HepG2 (cell line): ENCODE results near the gene FZD8. TPM values are rescaled to one million over a fixed set of nuclear protein-coding genes. Genes with fewer than 3 reads are reported as not detected.

Source experiments
- ATAC-seq: fragments of 200-7000 bp; cut with Tn5 transposase; 3 replicates; pipeline ENCODE4 v1.9.1; 2020; ENCODE audit warnings: mild to moderate bottlenecking, moderate library complexity
- BruUV-seq: library from RNA; stranded (reverse); fragments of 400-500 nt; replicated peaks from 2 replicates; lab custom pipeline; 2021; lab: Mats Ljungman, UMichigan
- CTCF ChIA-PET: fragments of 300-600 bp; formaldehyde crosslinking; extraction: SDS; loops from one replicate; lab custom pipeline; 2021; ENCODE audit warnings: low total read pairs, inconsistent platforms, low intra/inter-chr PET ratio; lab: Yijun Ruan, JAX
- POLR2A ChIA-PET: fragments of 350-600 bp; sonication (Branson Sonifier 250); formaldehyde crosslinking; loops from one replicate; lab custom pipeline; 2020; ENCODE audit warnings: antibody characterized with exemption, inconsistent platforms; lab: Yijun Ruan, JAX
- DNase-seq: peaks from one replicate; pipeline ENCODE4 v3.0.0-alpha.2; 2015; ENCODE audit warnings: low spot score
- FAIRE-seq: peaks from 3 replicates; lab custom pipeline; 2011; peaks lifted over from hg19 to GRCh38; lab: Jason Lieb, UNC
- H2AFZ ChIP-seq: one replicate; pipeline ENCODE4 v1.6.1; 2011; ENCODE audit warnings: low read length, inconsistent platforms
- H3K27ac ChIP-seq: fragments of 300-600 bp; 3 replicates; pipeline ENCODE4 v1.8.0; 2011; ENCODE audit warnings: mixed run types, mild to moderate bottlenecking, mixed read lengths, low read length, inconsistent platforms; ENCODE audit not compliant: insufficient read depth; ENCODE audit errors: extremely low read length
- H3K27me3 ChIP-seq, 2 experiments: fragments of 200-600 bp in 1 of 2; 2 replicates in 1 of 2; 3 replicates in 1 of 2; pipeline versions ENCODE4 v1.6.0 to v1.8.0; 2011; ENCODE audit warnings: low read length in 2 of 2, mild to moderate bottlenecking in 2 of 2, moderate library complexity in 2 of 2, inconsistent platforms in 1 of 2; ENCODE audit not compliant: insufficient read depth in 2 of 2, control insufficient read depth in 1 of 2
- H3K36me3 ChIP-seq, 2 experiments: fragments of 200-600 bp in 1 of 2; replicated peaks in 1 of 2; 2 replicates in 1 of 2; 3 replicates in 1 of 2; pipeline versions ENCODE4 v1.5.1 to v1.8.0; 2011; ENCODE audit warnings: low read length in 2 of 2, inconsistent platforms in 1 of 2; ENCODE audit not compliant: insufficient read depth in 2 of 2, control insufficient read depth in 1 of 2
- H3K4me1 ChIP-seq: 2 replicates; pipeline ENCODE4 v1.5.1; 2012; ENCODE audit warnings: low read length, inconsistent platforms; ENCODE audit not compliant: insufficient read depth
- H3K4me2 ChIP-seq: 2 replicates; pipeline ENCODE4 v1.6.0; 2011; ENCODE audit warnings: low read depth, low read length, inconsistent platforms
- H3K4me3 ChIP-seq, 3 experiments: fragments of 200-600 bp in 1 of 3; sonication (generic), shearing (Covaris generic) in 1 of 3; replicated peaks in 1 of 3; 2 replicates each; pipeline ENCODE4 v1.5.1; 2011 to 2016; ENCODE audit warnings: low read length in 3 of 3, inconsistent platforms in 2 of 3, low read depth in 2 of 3, mild to moderate bottlenecking in 2 of 3, control low read depth in 1 of 3, mixed read lengths in 1 of 3; ENCODE audit not compliant: insufficient read depth in 1 of 3
- H3K79me2 ChIP-seq: one replicate; pipeline ENCODE4 v1.6.1; 2011; ENCODE audit warnings: low read length, inconsistent platforms; ENCODE audit not compliant: insufficient read depth
- H3K9ac ChIP-seq: 2 replicates; pipeline ENCODE4 v1.6.0; 2011; ENCODE audit warnings: mild to moderate bottlenecking, low read depth, low read length, inconsistent platforms; ENCODE audit not compliant: insufficient read depth
- H3K9me3 ChIP-seq: 2 replicates; pipeline ENCODE4 v1.5.1; 2012; ENCODE audit warnings: mild to moderate bottlenecking, low read length
- H4K20me1 ChIP-seq: 2 replicates; pipeline ENCODE4 v1.6.0; 2011; ENCODE audit warnings: inconsistent platforms, mild to moderate bottlenecking, low read length, moderate library complexity; ENCODE audit not compliant: insufficient read depth
- CREB1 ChIP-seq, 2 experiments: fragments of 450-650 bp in 1 of 2; IDR thresholded peaks; 2 replicates each; pipeline ENCODE4 v1.6.1; 2016 to 2017; ENCODE audit warnings: control low read depth in 1 of 2, mild to moderate bottlenecking in 1 of 2, missing compliant biosample characterization in 1 of 2, missing genetic modification characterization in 1 of 2
- GATAD2A ChIP-seq: IDR thresholded peaks from 2 replicates; pipeline ENCODE4 v1.6.1; 2016
- MYNN ChIP-seq: sonication (generic); formaldehyde crosslinking; IDR thresholded peaks from 2 replicates; pipeline ENCODE4 v1.4.0; 2020; ENCODE audit warnings: mild to moderate bottlenecking, low read depth, missing genetic modification reagents
- SNRNP70 ChIP-seq: fragments of 200-400 bp; formaldehyde crosslinking; IDR thresholded peaks from 2 replicates; pipeline ENCODE4 v1.6.1; 2017; ENCODE audit warnings: mild to moderate bottlenecking, low read depth, low read length, moderate library complexity
- SSRP1 ChIP-seq: IDR thresholded peaks from 2 replicates; pipeline ENCODE4 v1.6.1; 2016; ENCODE audit warnings: control low read depth
- TOE1 ChIP-seq: sonication (generic); formaldehyde crosslinking; IDR thresholded peaks from 2 replicates; pipeline ENCODE4 v1.4.0; 2020; ENCODE audit warnings: mild to moderate bottlenecking, missing genetic modification reagents
- USF2 ChIP-seq, 2 experiments: sonication (generic) in 1 of 2; formaldehyde crosslinking in 1 of 2; IDR thresholded peaks; 2 replicates each; pipeline versions ENCODE4 v1.5.1 to v1.6.1; 2011 to 2020; ENCODE audit warnings: borderline replicate concordance in 1 of 2, low read depth in 1 of 2, low read length in 1 of 2, mild to moderate bottlenecking in 1 of 2, missing genetic modification reagents in 1 of 2, moderate library complexity in 1 of 2
- ZBTB33 ChIP-seq: sonication (generic); formaldehyde crosslinking; IDR thresholded peaks from 2 replicates; pipeline ENCODE4 v1.4.0; 2020; ENCODE audit warnings: missing genetic modification reagents
- ZBTB7A ChIP-seq: sonication (generic); formaldehyde crosslinking; IDR thresholded peaks from 2 replicates; pipeline ENCODE4 v1.8.0; 2022; ENCODE audit warnings: mild to moderate bottlenecking, missing genetic modification reagents
- ZFAT ChIP-seq: sonication (generic); formaldehyde crosslinking; conservative IDR thresholded peaks from 2 replicates; pipeline ENCODE4 v1.8.1; 2023; ENCODE audit warnings: missing genetic modification reagents, inconsistent platforms
- ZFP82 ChIP-seq: sonication (generic); formaldehyde crosslinking; IDR thresholded peaks from 2 replicates; pipeline ENCODE4 v1.5.1; 2020; ENCODE audit warnings: mild to moderate bottlenecking, missing genetic modification reagents, borderline replicate concordance
- ZNF460 ChIP-seq: sonication (generic); formaldehyde crosslinking; IDR thresholded peaks from 2 replicates; pipeline ENCODE4 v1.5.1; 2020; ENCODE audit warnings: missing genetic modification reagents, mild to moderate bottlenecking, borderline replicate concordance
- WGBS: methylation state at CpG from one replicate; pipeline ENCODE4 v1.1.6; 2017; ENCODE audit warnings: low lambda C conversion rate; 5-methylcytosine and 5-hydroxymethylcytosine counted together
- in situ Hi-C: cut with HindIII; loops from 2 replicates; pipeline ENCODE4 v1.10.0; 2017; ENCODE audit warnings: low pct_unique_long_range_greater_than_20kb; ENCODE audit not compliant: extremely low pct_ligation_motif_present
- intact Hi-C: fragments of 100-400 bp; cut with micrococcal nuclease; formaldehyde crosslinking; loops from one replicate; pipeline ENCODE4 v1.10.0; 2022; ENCODE audit not compliant: unreplicated experiment
- polyA plus RNA-seq, 8 experiments: library from polyadenylated mRNA; depleted of rRNA in 3 of 8; stranded (reverse) in 7 of 8; unstranded in 1 of 8; fragments of >200 nt; fragmentation: Illumina TruSeq in 4 of 8; extraction: Trizol in 4 of 8; gene quantifications; 2 replicates each; pipeline versions ENCODE4 v1.2.1 to v1.2.3, GENCODE V29; 2011 to 2016; ENCODE audit warnings: low read depth in 4 of 8, missing spikeins in 1 of 8, mixed read lengths in 1 of 8; ENCODE audit not compliant: insufficient read depth in 1 of 8
- total RNA-seq, 5 experiments: library from RNA; depleted of rRNA; stranded (reverse); fragments of >200 nt; fragmentation: Illumina TruSeq; extraction: Trizol; gene quantifications; 2 replicates each; pipeline ENCODE4 v1.2.3, GENCODE V29; 2016; ENCODE audit warnings: low read depth in 1 of 5
- TF ChIP-seq, protein P1 (sequence below): IDR thresholded peaks from 2 replicates; pipeline ENCODE4 v1.6.1; 2016; ENCODE audit warnings: missing genetic modification reagents, missing compliant biosample characterization

Gene FZD8
- total and polyA plus RNA-seq, 2 of the 13 experiments (the other 11 are each of a cell fraction or from before 2014, with no cell fraction given), result 0.05 to 0.07 TPM

- ChIA-PET POLR2A (no interaction called here), CTCF (no interaction called here)
- intact Hi-C loops, result no loop called here
- Histone ChIP-seq H3K4me1 (no peaks in the 10 kb centered on the region), H3K27ac (no peak overlapping the region), H3K4me2 (no peak overlapping the region), H3K4me3 (no peak overlapping the region), H3K79me2 (no peaks in the 10 kb centered on the region), H3K36me3 (no peaks in the 10 kb centered on the region), H2AFZ (no peak overlapping the region), H3K9me3 (peaks cover 8% of the 10 kb centered on the region), H3K27me3 (no peaks in the 10 kb centered on the region), H4K20me1 (no peaks in the 10 kb centered on the region), H3K9ac (no peak overlapping the region)
- DNase-seq, result no peak
- TF ChIP-seq TOE1 (CRISPR knock-in tag), result no peak
- peak; percentile 71 for TF ChIP-seq CREB1 (IDR thresholded peaks at IDR 0.05)
- TF ChIP-seq CREB1 (CRISPR knock-in tag; IDR thresholded peaks at IDR 0.05), result no peak
- 43% methylated on average over 4 of the region's 4 CpGs for WGBS
- FAIRE-seq, result no peak
- in situ Hi-C loops, result no loop called here
- BruUV-seq, result no TSS peak
- no peak for ATAC-seq
Observed at GRCh38 chr10:35667270-35667889, 25.3 kb upstream of the FZD8 start.

GRCh38 chr10:35661236-35661635, 19.1 kb upstream of the FZD8 start:
- no peak overlapping the region for H2AFZ ChIP-seq
- DNase-seq, result no peak
- H3K27me3 ChIP-seq, result no peaks in the 10 kb centered on the region
- no peak overlapping the region for H3K4me2 ChIP-seq
- no TSS peak for BruUV-seq
- intact Hi-C loops (no loop called here), in situ Hi-C loops (no loop called here)
- no peak overlapping the region for H3K4me3 ChIP-seq
- ChIA-PET CTCF (no interaction called here), POLR2A (no interaction called here)
- no peaks in the 10 kb centered on the region for H3K9me3 ChIP-seq
- H3K79me2 ChIP-seq, result no peaks in the 10 kb centered on the region
- H4K20me1 ChIP-seq, result no peaks in the 10 kb centered on the region
- ATAC-seq, result no peak
- no peak for FAIRE-seq
- H3K9ac ChIP-seq, result no peak overlapping the region
- 3% methylated on average over 2 of the region's 2 CpGs for WGBS
- H3K4me1 ChIP-seq, result no peaks in the 10 kb centered on the region
- H3K36me3 ChIP-seq, result no peaks in the 10 kb centered on the region
- H3K27ac ChIP-seq, result no peak overlapping the region
- TF ChIP-seq USF2 (IDR thresholded peaks at IDR 0.05; ENCODE audit: low read depth, low read length), result no peak
- TF ChIP-seq USF2 (CRISPR knock-in tag; IDR thresholded peaks at IDR 0.05; ENCODE audit: borderline replicate concordance), result no peak
- no peak for TF ChIP-seq ZBTB33 (CRISPR knock-in tag)
- TF ChIP-seq, protein P1, sequence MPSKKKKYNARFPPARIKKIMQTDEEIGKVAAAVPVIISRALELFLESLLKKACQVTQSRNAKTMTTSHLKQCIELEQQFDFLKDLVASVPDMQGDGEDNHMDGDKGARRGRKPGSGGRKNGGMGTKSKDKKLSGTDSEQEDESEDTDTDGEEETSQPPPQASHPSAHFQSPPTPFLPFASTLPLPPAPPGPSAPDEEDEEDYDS (CRISPR knock-in tag), result no peak
- TF ChIP-seq ZFP82 (CRISPR knock-in tag), result no peak
- no peak for TF ChIP-seq ZBTB7A (CRISPR knock-in tag)
- TF ChIP-seq ZNF460 (CRISPR knock-in tag), result no peak
- no peak for TF ChIP-seq MYNN
- no peak for TF ChIP-seq SNRNP70
- no peak for TF ChIP-seq ZFAT
- no peak for TF ChIP-seq GATAD2A
- TF ChIP-seq SSRP1 (CRISPR knock-in tag), result no peak
